ENCODE data around the gene SMAD6. TPM values are rescaled to one million over a fixed set of nuclear protein-coding genes. Genes with fewer than 3 reads are reported as not detected.

The SMAD6 gene
- total RNA-seq = 3.2 TPM

DNA sequence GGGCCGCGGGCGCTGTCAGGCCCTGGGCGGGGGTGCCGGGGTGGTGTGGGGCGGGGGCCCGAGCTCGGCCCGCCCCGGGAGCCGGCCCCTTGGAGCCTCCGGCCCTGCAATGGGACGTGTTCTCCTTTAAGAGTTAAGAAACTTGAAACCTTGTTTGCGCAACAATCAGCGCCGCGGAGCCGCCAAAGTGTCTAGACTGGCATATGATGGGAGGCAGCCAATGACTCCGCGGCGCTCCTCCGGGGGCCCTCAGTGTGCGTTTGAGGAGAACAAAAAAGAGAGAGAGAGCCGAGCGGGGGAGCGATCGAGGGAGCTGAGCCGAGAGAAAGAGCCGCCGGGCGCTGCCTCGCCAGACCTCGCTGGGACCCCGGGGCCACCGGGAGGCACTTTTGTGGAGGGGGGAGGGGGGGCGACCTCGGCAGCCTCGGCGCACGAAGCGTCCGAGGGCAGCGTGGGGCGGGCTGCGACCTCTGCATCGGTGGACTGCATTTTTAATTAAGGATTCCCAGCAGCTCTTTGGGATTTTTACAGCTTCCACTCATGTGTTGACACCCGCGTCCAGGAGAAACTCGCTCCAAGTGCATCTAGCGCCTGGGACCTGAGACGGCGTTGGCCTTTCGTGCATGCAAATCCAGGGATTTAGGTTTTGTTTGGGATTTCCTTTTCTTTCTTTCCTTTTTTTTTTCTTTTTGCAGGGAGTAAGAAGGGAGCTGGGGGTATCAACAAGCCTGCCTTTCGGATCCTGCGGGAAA lies at the start of gene SMAD6:
SMAD6 (plus strand) TSS at position 202 of the 752 bp plus-strand sequence. CDS start 1,023 bp downstream, outside the sequence.
- DNase-seq (ENCODE audit: low read depth in 2 of 3, low spot score in 2 of 3) = peak in 2 of 3 donors; percentile 90 to 95

DNA sequence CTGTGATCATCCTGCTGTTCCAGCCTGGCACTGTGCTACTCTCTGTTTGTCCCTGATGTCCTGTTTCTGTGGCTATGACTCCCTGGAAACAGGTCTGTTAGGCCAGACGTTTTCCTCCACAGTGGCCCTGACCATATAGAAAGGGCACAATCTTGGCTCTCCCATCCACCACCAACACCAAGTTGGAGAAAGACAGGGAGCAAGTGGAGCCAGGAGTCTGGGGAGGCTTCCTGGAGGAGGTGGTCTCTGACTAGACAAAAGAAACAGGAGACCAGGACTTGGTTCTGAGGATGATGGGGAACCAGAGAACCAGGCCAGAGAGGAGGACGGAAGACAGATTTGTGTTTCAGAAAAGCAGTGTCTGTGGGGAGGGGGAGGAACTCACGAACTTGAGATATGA lies 49.2 kb upstream of the SMAD6 start:
- no peak for DNase-seq (ENCODE audit: low read depth in 2 of 3, low spot score in 2 of 3)

DNA sequence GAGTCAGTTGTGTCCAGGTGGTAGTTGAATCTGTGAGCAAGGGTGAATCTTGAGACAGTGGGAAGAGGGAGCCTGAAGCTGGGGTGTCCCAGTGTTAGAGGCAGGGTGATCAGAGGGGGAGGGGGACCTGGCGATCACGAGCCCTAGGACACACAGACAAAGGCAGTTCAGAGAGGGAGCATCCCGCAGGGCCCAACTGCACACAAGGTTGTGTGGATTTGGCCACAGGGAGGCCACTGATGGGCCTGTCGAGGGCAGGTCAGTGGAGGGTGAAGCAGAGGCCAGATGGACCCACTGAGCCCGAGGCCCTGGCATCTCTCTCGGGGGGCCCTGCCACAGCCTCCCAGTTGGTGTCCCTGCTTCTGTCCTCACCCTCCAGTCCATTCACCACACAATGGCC lies 48.6 kb upstream of the SMAD6 start:
- no peak for DNase-seq (ENCODE audit: low read depth in 2 of 3, low spot score in 2 of 3)

DNA sequence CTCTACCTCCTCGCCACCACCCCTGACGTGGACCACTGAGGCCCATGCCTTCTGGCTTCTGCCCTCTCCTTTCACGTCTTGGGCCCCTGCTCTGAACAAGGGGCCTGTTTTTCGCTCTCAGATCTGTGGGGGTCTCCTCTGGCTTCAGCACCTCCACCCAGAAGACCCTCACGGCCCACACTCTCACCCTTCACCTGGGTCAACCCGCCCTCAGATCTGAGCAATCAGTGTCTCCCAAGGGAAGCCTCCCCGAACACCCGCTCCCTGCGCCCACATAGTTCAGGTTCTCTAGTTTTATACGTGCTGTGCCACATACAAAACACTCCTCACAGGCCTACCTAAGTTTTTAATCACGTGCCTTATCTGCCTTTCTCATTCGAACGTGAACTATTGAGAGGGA lies 48.2 kb upstream of the SMAD6 start:
- DNase-seq (ENCODE audit: low read depth in 2 of 3, low spot score in 2 of 3) = no peak

DNA sequence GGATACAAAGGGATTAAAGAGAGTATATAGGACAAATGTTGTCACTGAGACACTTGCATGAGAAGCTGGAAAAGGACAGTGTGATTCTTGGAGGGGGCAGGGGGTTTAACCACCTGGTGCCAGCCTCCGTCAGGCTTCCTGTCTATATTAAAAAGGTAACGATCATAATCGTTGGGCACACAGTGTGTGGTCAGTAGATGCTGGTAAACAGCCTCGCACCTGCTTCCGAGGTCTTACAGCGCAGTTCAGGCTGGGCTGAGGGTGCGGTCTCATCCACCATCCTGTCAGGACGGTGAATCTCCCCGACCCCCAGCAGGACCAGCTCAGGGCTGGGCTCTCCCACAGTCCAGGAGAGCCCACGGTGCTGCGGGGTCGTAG lies 47.7 kb upstream of the SMAD6 start:
- DNase-seq (ENCODE audit: low read depth in 2 of 3, low spot score in 2 of 3) = no peak

DNA sequence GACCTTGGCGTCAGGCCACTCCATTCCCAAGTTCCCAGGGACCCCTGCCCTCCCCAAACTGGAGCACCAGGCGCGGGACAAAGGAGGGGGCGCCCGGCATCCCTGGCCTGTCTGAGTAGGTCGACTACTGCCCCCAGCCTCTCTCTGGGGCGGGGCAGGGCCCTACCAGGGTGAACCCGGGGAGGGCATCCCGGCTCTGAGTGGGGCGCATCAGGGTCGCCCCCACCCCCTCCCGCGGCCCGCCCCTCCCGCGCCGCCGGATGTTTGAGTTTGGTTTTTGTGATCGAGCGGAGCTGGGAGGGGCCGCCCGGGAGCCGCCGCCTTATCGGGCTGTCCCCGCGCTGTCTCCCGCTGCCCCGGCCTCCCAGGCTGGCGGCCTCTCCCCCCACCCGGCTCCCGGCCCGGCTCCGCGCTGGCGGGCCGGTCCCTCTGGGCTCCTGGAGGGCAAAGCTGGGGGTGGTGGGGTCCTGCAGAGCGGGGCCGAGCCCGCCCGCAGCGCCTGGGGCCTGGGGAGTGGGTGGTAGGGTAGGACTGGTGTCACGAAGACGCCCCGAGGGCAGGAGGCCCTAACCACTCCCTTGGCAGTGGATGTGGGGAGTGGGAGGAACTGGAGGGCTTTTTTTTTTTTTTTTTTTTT lies 47.2 kb upstream of the SMAD6 start:
- no peak for DNase-seq (ENCODE audit: low read depth in 2 of 3, low spot score in 2 of 3)

DNA sequence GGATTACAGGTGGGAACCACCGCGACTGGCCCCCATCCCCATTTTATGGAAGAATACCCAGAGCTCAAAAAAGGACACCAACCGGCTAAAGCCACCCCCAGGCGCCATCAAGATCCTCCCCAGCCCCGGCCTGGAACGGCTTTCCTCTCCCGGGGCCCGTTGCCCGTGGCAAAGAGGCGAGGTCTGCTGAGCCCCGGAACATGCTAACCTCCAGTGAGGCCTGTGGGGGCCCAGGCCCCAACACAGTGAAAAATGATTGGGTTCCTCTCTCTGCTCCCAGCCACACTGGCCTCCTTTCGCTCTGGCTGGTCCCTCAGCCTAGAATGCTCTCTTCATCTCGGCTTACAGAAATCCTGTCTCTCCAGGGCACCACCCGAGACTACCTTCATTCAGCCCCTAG lies 46.5 kb upstream of the SMAD6 start:
- no peak for DNase-seq (ENCODE audit: low read depth in 2 of 3, low spot score in 2 of 3)

DNA sequence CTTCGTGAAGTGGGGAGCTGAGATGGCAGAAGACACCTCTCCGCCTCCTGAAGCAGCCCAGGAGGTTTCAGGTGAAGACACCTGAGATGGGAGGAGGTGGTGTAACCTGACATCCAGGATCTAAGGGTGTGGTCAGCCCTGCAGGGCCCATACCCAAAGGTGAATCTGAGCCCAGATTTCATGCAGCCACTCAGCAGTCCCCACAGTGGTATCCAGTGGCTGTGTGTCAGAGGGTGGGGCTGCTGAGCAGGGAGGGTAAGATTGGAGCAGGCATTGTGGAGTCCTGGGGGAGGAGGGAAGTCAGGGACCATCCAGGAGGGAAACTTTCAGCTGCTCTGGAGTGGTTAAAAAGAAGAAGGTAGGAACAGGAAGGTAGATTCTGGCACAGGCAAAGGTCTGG lies 46.0 kb upstream of the SMAD6 start:
- no peak for DNase-seq (ENCODE audit: low read depth in 2 of 3, low spot score in 2 of 3)

DNA sequence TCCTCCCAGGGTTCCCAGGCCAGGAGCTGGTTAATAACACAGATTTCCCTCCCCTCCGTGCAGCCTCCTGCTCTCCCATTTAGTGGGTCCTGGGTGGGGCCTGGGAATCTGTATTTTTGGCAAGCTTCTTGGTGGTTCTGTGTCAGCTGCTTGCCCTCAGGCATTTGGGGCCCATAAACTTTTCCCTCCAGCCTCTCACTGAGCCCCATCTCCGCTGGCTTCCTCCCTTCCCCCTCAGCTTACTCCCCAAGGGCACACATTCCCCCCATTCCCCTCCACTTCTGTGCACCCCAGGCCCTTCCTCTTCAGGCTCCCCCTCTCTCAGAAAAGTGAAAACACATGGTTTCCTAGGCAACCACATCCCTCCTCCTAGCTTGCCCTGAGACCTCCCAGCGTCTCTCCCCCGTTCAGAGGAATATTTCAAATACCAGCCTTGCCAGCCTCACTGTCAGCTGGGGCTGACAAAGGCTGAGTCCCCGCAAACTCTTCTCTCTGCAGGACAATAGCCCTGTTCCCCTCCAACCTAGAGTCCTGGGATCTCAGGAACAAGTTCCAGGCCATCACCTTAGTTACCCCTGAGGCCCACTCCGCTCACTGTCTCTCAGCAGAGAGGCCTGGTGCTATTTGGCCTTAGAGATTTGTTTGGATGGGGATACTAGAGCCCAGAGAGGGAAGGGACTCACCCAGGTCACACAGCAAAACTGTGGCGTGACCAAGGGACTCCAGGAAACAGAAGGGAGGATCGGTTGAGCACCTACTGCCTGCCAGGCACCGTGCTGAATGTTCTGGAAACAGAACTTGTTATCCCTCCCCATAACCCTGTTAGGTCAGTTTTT lies 44.6 kb upstream of the SMAD6 start:
- peak in 1 of 3 donors; percentile 13 for DNase-seq (ENCODE audit: low read depth in 2 of 3, low spot score in 2 of 3)

DNA sequence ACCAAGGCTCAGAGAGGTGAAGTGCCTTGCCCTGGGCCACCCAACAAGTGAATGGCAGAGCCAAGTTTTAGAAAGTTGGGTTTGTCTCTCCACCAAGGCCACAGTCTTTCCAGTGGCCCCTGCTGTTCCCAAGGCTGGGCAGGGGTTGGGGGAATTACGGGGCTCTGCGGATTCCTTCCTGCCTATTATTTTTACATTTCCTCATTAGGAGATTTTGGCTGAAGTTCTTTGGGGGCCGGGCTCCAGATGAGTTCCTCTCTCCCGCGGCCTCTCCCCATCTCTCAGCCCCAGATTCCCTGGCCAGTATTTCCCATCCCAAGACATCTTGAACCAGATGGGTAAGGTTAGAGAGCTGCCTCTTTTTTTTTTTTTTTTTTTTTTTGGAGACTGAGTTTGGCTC lies 44.0 kb upstream of the SMAD6 start:
- DNase-seq (ENCODE audit: low read depth in 2 of 3, low spot score in 2 of 3) = no peak

DNA sequence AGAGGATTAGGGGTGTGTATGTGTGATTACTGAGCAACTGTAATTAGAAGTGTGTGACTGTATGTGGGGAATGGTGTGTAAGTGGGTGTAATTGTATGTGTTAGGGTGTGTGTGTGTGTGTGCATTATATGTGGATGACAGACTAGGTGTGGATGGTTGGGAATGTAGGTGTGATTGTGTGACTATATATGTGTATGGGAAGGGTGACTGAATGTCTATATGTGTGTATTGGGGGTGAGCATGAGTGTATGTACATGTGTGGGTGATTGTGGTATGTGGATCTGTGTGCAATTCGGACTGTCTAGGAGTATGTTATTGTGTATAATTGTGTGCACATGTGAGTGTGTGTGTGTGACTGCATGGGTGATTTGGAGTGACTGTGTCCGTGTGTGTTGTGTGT lies 43.2 kb upstream of the SMAD6 start:
- DNase-seq (ENCODE audit: low read depth in 2 of 3, low spot score in 2 of 3) = no peak

DNA sequence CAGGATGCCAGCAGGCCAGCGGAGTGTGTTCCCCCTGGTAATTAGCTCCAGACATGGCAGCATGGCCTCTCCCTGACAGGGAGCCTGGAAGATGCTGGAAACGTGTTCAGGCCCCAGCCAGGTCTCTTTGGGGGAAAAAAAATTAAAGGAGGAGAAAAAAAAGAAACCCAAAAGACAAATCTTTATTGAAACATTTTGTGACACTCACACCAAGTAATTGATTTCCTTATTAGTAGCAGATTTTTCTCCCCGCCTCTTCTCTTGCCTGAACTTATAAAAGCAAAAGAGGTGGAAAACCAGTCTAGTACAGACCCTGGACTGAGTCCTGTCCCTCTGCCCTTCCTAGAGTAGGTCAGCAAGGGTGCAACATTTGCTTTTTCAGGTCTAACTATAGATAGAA lies 42.7 kb upstream of the SMAD6 start:
- no peak for DNase-seq (ENCODE audit: low read depth in 2 of 3, low spot score in 2 of 3)

DNA sequence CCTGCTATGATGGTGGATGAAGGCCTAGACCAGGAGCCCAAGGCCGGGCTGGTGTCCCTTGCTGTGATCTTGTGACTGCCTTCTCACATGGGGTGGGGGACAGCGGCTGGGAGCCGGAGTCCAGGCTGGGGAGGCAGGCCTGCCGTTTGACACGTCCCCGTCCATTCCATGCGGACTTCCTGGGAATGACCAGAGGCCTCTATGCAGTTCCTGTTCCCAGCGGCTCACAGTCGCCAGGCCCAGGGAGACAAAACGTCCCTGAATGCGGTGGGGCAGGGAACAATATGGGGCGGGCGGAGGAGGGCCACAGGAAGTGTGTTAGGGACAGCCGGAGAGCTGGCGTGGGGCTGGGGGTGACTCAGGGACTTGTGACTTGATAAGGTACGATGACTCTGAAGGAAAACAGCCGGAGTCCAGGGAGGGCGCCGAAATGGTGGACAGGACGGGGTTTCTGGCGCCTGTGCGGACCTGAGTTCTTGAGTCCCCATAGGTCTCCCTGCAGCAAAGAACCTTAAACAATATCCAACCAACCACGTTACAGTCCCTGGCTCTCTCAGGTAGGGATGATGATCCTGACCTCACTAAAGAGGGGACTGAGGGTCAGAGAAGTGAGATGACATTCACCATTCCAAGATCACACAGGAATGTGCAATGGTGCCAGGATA lies 40.5 kb upstream of the SMAD6 start:
- DNase-seq (ENCODE audit: low read depth in 2 of 3, low spot score in 2 of 3) = no peak

DNA sequence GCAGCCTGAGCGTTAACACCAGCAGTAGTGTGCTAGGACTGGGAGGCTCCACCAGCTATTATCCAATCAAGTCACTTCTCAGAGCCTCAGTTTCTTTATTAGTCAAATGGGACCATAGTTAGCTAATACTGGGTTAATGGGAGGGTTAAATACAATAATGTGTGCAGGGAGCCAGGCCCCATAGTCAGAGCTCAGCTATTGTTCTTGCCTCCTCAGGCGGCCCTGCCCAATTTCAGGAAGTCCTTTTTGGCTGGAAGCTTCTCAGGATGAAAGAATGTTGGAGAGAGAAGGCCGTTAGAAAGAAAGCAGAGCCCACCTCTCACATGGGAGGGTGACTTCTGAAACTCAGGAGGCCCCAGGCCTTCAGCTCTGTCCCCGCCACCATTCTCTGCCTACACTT lies 39.5 kb upstream of the SMAD6 start:
- DNase-seq (ENCODE audit: low read depth in 2 of 3, low spot score in 2 of 3) = no peak

DNA sequence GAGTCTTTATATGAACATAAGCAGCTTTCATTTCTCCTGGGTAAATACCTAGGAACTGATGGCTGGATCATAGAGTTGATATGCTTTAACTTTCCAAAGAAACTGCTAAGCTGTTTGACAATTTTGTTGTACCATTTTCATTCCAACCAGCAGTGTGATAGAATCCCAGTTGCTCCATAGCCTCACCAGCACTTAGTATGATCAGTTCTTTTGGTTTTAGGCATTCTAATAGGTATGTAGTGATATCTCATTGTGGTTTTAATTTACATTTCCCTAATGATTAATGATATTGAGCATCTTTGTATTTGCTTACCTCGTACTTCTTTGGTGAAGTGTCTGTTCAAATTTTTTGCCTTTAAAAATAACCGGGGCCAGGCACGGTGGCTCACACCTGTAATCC lies 38.4 kb upstream of the SMAD6 start:
- no peak for DNase-seq (ENCODE audit: low read depth in 2 of 3, low spot score in 2 of 3)

DNA sequence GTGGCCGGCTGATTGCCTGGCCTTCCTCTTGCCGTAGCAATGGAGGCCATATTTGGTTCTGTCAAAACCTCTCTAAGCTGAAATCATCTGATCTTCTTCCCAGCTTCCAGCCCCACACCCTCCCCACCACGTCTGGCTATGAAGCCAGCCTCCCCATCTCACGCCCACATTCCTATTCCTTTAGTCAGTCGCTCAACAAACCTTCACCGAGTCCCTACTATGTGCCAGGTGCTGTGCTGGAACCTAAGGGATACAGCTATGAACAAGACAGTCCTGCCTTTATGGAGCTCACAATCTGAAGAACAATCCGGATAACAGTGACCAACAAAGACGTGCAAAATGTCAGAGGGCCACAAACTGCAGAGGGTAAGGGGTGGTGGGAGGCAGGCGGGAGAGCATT lies 31.9 kb upstream of the SMAD6 start:
- no peak for DNase-seq (ENCODE audit: low read depth in 2 of 3, low spot score in 2 of 3)

DNA sequence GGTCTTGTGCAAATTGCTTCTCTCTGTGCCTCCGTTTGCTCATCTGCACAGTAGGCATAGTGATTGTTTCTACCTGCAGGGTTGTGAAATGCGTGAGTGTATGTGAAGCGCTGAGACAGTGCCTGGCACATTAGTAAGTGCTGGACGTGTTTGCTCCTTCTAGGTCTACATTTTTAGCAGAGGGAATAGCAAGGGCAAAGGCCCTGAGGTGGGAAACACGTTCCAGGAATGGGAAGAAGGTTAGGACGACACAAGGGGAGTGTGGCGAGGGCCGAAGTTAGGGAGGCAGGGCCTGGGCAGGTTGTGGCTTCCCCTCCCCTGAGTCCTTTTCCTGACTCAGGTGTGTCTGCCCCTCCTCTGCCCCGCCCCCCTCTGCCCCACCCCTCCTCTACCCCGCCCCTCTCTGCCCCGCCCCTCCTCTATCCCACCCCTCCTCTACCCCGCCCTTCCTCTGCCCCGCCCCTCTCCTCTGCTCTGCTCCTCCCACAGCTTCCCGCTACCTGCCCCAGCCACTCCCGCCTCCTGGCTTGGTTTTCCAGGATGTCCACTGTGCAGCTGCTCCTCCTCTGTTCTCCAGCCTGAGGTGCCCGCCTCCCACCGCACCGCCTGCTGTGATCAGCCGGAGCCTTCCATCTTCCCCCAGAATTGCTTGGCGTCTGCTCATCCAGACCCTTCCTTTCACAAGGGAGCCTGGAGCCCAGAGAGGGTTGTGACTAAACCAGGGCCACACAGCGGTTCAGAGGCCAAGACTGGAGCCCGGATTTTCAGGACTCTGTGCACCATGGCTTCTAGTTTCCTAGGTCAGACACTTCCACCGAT lies 31.1 kb upstream of the SMAD6 start:
- no peak for DNase-seq (ENCODE audit: low read depth in 2 of 3, low spot score in 2 of 3)

DNA sequence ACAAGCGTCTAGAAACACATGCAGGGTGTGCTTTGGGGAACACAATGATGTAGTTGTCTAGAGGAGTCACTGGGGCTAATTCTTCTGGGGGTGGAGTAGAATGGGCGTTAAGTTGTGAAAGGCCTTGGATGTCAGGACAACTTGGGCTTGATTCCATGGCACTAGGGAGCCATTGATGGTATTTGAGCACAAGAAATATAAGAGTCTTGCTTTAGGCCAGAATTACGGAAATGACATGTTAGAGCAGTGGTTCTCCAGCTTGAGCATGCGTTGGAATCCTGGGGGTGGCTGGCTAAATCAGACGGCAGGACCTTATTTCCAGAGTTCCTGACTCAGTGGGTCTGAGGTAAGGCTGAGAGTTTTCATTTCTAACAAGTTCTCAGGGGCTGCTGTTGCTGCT lies 29.2 kb upstream of the SMAD6 start:
- DNase-seq (ENCODE audit: low read depth in 2 of 3, low spot score in 2 of 3) = no peak

DNA sequence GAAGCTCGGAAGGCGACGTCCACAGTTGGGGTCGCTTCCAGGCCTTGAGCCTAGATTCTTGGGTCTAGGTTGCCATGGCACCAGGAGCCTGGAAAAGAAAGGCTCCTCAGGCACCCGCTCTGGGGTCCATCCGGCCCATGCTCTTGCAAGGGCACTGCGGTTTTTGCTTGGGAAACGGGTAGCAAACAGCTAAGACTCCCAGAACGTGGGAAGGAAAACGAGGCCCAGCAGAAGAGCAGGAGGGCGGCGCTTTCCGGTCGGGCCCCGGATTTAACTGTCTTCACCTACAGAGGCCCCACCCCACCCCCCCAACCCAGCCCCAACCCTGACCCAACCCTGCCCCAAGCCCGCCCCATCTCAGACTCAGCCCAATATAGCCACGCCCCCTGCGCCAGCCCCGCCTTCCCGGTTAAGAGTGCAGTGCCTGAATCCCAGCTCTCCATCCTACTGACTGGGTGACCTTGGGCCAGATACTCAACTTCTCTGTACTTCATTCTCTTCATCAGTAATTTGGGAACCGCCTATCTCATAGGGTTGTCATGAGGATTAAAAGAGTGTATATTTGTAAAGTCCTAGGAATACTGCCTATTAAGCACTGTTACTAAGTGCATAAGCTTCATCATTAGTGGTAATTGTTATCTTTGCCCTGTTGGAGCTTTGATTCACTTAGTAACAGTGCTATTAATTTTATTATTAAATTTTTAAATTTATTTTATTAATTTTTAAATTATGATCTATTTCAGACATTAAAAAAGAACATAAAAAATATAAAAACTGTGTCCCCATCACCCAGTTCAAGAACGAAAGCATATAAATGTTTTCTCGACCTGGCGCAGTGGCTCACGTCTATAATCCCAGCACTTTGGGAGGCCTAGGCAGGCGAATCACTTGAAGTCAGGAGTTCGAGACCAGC lies 28.4 kb upstream of the SMAD6 start:
- DNase-seq (ENCODE audit: low read depth in 2 of 3, low spot score in 2 of 3) = peak in 1 of 3 donors; percentile 27
